MG63 (cell line): ENCODE data around the gene TIMM44. TPM values are rescaled to one million over a fixed set of nuclear protein-coding genes. Genes with fewer than 3 reads are reported as not detected.

ENCODE experiments used
- DNase-seq: peaks from one replicate; pipeline ENCODE4 v3.0.0-alpha.2; 2020
- H3K27me3 ChIP-seq: fragments of 250-450 bp; sonication (Bioruptor Pico); 2 replicates; pipeline ENCODE4 v1.5.1; 2020; ENCODE audit warnings: mild to moderate bottlenecking, moderate library complexity
- H3K36me3 ChIP-seq: fragments of 250-450 bp; sonication (Bioruptor Pico); 2 replicates; pipeline ENCODE4 v1.5.1; 2020; ENCODE audit warnings: mild to moderate bottlenecking, moderate library complexity
- H3K4me3 ChIP-seq: fragments of 250-450 bp; sonication (Bioruptor Pico); 2 replicates; pipeline ENCODE4 v1.5.1; 2020; ENCODE audit warnings: mild to moderate bottlenecking, moderate library complexity
- H3K9me3 ChIP-seq: fragments of 250-450 bp; sonication (Bioruptor Pico); 2 replicates; pipeline ENCODE4 v1.5.1; 2020; ENCODE audit warnings: mild to moderate bottlenecking, moderate library complexity
- total RNA-seq: library from RNA; depleted of rRNA; stranded (reverse); fragments of >200 nt; shearing (Covaris generic); gene quantifications from 2 replicates; pipeline ENCODE4 v1.2.3, GENCODE V29; 2014; ENCODE audit warnings: low replicate concordance

TIMM44 gene
- total RNA-seq, 1 experiment from 2014 or later: 210 TPM

DNA sequence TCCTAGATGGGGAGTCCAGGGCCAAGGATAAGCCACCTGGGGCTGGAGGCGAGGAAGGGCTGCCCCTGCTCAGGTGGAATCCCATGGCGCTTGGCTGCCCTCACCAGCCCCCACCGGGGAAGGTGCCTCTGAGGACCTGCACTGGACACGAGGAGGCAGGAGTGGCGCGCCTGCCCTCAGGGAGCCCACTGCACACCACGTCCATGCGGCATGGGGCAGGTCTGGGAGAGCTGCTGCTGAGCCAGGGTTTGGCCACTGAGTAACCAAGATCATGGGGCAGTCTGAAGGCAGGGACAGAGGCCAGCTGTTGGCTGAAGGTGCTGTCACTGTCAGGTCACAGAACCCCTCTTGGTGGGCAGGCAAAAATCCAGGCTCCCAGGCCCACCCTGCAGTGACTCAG is 36.1 kb upstream of the TIMM44 start:
- Histone ChIP-seq H3K9me3 (no peaks in the 10 kb centered on the region), H3K4me3 (no peak overlapping the region), H3K36me3 (peaks cover 97% of the 10 kb centered on the region), H3K27me3 (no peaks in the 10 kb centered on the region)
- DNase-seq: no peak

DNA sequence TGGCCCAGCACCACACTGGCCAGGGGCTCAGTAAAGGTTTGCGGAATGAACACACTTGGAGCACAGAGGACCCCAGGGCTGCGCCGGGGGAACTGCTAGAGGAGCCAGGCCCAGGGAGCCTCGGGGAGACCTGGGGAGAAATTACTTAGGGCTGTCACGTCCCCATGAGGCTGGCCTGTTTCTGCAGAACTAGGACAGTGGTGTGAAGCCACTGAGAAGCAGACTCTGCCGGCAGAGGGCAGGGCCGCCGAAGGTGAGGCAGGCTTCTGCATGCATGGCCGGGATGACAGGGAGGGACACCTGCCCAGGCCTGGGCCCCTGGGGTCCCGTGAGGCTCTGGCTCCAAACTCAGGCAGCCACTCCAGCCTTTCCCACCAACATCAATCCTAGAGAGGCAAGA is 35.5 kb upstream of the TIMM44 start:
- H3K27me3 ChIP-seq: no peaks in the 10 kb centered on the region
- H3K4me3 ChIP-seq: no peak overlapping the region
- peaks cover 97% of the 10 kb centered on the region for H3K36me3 ChIP-seq
- DNase-seq: no peak
- no peaks in the 10 kb centered on the region for H3K9me3 ChIP-seq

DNA sequence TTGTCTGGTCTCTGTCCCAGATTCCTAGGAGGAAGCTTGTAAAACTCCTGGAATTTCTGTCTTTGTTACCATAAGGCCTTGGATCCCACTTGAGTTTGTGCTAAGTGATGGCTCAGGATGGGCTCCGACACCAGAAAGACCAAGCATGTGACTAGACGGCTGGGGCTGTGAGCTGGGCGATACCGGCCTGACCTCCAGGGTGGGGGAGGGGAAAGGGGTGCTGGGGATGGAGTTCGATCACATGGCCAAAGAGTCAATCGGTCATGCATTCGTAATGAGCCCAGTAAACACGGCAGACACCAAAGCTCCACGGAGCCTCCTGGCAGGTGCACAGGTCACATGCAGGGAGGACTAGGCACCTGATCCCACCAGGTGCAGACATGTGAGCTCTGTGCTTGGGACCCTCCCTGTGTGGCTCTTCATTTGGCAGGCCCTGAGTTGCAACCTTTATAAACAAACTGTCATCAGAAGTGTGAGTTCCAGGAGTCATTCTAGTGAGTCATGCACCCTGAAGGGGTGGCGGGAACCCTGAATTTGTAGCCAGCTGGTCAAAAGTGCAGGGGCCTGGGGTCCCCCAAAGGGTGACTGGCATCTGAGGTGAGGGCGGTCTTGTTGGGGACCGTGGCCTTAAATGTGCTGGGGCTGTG is 34.8 kb upstream of the TIMM44 start:
- peaks cover 97% of the 10 kb centered on the region for H3K36me3 ChIP-seq
- DNase-seq: no peak

DNA sequence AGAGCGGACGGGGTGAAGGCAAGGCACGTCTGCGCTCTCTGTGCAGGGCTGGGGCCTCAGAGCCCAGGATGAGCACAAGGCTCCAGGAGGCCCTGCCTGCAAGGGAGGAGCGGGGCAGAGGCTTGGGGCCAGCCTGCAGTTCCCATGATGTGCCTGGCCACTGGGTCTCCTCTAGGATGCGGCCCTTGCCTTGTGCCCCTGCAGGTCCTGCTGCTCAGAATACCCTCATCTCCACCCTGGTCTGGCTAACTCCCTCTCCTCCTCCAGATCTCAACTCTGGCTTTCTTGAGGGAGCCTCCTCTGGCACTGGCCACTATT is 34.2 kb upstream of the TIMM44 start:
- peaks cover 97% of the 10 kb centered on the region for H3K36me3 ChIP-seq
- no peak for DNase-seq
- H3K27me3 ChIP-seq: no peaks in the 10 kb centered on the region
- H3K4me3 ChIP-seq: no peak overlapping the region
- H3K9me3 ChIP-seq: no peaks in the 10 kb centered on the region

More for the DNA sequence above, 34.8 kb upstream of the TIMM44 start:
- Histone ChIP-seq H3K9me3 (no peaks in the 10 kb centered on the region), H3K27me3 (no peaks in the 10 kb centered on the region), H3K4me3 (no peak overlapping the region)

DNA sequence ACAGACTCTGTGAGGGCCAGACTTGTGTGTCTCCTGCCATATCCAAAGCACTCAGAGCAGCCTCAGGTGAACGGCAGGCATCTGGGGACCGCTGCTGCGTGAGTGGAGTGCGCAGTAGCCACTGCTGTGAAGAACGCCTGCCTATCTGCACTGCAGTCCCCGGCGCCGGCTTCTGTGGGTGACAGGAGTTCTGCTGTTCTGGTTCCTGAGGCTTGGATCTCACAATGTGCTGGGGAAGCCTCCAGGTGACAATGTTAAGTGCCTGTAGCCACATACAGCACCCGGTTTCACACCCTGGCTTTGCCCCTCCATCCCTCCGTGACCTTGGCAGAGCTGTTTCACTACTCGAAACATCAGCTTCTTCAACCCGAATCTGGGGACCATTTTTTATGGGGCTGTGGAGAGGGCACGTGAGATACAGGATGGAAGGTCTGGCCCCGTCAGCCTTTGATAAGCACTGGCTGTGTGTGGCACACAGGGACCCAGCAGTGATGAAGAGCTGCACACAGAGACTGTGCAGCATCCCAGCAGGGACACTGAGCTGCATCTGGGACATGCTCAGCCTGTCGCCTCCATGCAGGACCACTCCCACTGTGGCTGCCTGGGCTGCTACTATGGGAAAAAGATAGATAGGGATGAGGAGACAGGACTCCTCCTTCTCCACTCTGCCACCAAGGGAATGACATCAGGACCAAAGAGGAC is 33.7 kb upstream of the TIMM44 start:
- no peak for DNase-seq
- no peak overlapping the region for H3K4me3 ChIP-seq
- no peaks in the 10 kb centered on the region for H3K9me3 ChIP-seq
- H3K36me3 ChIP-seq: peaks cover 95% of the 10 kb centered on the region
- no peaks in the 10 kb centered on the region for H3K27me3 ChIP-seq

DNA sequence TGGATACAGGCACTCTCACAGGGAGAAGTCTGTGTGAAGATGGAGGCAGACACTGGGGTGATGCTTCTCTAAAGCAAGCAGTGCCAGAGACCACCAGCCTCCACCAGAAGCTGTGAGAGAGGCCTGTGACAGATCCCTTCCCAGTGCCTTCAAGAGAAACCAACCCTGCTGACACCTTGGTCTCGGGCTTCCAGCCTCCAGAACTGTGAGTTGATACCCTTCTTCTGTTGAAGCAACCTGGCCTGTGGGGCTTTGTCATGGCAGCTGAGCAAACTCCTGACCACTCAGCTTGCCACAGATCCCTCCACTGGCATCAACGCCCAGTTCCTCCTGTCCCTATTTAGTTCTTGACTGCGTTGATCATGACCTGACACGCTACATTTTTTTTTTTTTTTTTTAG is 33.0 kb upstream of the TIMM44 start:
- no peak for DNase-seq
- no peaks in the 10 kb centered on the region for H3K27me3 ChIP-seq
- H3K36me3 ChIP-seq: peaks cover 95% of the 10 kb centered on the region

DNA sequence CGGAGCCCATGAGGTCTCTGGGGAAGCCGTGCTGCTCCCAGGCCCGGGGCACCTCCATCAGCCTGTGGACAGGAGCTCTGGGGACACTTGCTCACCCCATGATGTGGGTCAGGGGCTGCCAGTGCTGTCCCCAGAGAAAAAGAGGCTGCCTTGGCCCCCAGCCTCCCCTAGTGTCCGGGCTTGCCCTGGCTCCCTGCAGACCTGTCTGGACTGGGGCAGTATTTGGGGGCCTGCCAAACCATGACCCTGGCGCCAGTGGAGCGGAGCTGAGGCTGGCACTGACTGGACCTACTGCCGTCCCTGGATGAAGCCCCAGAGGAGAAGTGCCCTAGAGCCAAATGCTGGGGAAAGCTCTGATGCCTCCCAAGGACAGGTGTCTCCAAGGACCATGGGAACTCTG is 31.6 kb upstream of the TIMM44 start:
- Histone ChIP-seq H3K27me3 (no peaks in the 10 kb centered on the region), H3K36me3 (peaks cover 96% of the 10 kb centered on the region), H3K9me3 (no peaks in the 10 kb centered on the region), H3K4me3 (no peak overlapping the region)
- no peak for DNase-seq

More for the DNA sequence above, 33.0 kb upstream of the TIMM44 start:
- Histone ChIP-seq H3K9me3 (no peaks in the 10 kb centered on the region), H3K4me3 (no peak overlapping the region)

DNA sequence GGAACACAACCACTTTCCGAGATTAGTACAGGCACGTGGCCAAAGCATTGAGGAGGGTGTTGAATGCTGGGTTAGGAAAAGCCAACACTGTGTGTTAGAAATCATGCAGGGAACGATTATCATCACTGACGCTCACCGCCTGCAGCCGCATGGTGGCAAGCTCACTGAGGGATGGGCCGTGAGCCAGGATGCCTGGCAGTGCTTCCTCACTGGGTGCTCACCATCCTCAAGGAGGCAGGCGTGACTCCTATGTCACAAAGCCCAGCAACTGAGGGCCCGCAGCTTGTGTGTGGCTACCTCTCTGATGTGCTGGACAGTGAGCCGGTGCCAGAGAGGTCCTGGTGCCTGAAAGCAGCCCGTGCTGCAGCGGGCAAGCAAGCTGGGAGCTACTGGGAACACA is 30.4 kb upstream of the TIMM44 start:
- peaks cover 96% of the 10 kb centered on the region for H3K36me3 ChIP-seq
- H3K4me3 ChIP-seq: no peak overlapping the region
- H3K27me3 ChIP-seq: no peaks in the 10 kb centered on the region
- no peak for DNase-seq
- no peaks in the 10 kb centered on the region for H3K9me3 ChIP-seq

DNA sequence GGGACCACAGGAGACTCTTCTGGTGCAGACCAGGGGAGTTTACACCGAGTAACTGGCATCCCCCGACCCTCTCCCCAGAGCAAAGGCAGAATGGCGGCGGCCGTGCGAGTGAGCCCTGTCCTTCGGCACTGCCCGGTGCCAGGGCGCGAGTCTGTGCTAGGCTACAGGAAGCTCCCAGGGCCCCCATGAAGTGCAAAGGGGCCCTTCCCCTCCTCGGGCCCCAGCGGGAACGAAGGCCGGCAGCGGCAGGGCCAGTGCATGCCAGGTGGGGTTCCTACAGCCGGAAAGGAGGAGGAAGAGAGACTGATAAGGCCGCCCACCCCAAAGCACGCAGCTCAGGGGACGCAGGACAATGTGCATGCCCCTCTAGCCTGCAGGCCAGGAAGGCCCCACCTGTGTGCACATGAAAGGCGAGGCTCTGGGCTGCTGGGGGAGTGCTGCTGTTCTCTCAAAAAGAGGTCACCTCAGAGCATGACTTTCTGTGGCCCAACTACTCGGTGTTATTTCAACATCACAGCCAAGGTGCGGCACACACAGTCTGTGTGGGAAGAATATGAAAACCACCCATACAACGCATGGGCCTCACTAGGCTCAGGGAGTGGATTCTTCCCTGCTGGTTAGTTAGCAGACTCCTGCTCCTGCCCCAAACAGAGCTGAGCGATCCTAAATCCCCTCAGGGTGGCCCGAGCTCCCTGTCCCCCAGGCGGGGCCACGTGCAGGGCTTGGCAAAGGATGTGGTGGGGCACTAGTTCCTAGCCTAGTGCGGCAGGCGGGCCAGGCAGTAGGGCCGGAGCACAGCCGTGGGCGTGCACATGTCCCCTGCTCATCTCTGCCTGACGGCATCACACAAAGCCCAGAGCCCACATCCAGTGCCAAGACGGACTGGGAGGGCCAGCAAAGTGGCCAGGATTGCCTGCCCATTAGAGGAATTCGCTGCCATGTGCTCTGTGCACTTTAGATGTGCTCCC is 28.4 kb upstream of the TIMM44 start:
- no peak for DNase-seq
- H3K27me3 ChIP-seq: no peaks in the 10 kb centered on the region
- peaks cover 95% of the 10 kb centered on the region for H3K36me3 ChIP-seq

DNA sequence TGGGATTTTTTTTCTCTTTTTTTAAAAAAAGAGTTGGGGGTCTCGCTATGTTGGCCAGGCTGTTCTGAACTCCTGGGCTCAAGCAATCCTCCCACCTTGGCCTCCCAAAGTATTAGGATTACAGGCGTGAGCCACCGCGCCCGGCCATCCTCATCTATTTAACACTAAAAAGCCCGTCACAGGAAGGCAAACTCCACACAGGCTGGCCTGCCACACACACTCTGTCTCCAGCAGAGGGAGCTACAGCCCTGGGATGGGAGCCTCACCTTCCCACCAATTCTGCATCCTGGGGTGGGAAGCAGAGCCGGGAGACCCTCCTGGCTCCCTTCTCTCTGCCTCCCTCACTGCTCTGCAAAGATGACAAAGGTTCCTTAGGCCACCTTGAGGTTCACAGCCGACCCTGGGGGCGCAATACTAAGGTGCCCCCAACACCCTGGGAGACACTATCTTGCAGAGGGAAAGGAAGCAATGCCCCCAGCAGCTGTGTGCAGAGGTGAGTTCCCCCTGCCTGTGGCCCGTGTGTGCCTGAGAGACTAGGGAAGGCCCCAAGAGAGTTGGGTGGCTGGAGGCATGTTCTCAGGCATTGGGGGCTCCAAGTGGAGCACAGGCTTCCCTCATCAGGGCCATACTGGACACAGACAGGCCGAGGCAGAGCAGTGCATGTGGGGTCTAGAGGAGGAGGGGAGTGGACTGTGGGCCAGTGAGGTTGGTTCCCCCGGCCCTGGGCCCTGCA is 27.4 kb upstream of the TIMM44 start:
- Histone ChIP-seq H3K9me3 (no peaks in the 10 kb centered on the region), H3K36me3 (peaks cover 97% of the 10 kb centered on the region), H3K27me3 (no peaks in the 10 kb centered on the region), H3K4me3 (no peak overlapping the region)
- DNase-seq: peak; percentile 50

More for the DNA sequence above, 28.4 kb upstream of the TIMM44 start:
- H3K9me3 ChIP-seq: no peaks in the 10 kb centered on the region
- H3K4me3 ChIP-seq: no peak overlapping the region

DNA sequence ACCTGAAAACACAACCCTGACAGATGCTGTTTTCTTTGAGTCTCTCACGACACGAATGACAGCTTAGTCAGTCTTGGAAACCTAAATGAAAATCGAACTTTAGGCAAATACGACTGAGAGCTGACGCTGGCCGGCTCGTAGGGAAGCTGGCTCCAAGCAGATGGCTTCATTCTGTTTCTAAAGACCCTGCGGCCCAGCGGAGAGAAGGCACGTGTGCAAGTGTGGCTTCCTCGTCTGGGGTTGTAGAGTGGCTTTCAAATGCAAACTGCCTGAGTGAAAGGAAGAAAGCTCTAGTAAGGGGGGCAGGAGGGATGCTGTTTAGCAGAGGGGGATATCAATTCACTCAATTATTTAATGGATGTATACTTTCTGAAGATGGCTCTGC is 26.1 kb upstream of the TIMM44 start:
- Histone ChIP-seq H3K27me3 (no peaks in the 10 kb centered on the region), H3K9me3 (no peaks in the 10 kb centered on the region), H3K4me3 (no peak overlapping the region), H3K36me3 (peaks cover 96% of the 10 kb centered on the region)
- no peak for DNase-seq

DNA sequence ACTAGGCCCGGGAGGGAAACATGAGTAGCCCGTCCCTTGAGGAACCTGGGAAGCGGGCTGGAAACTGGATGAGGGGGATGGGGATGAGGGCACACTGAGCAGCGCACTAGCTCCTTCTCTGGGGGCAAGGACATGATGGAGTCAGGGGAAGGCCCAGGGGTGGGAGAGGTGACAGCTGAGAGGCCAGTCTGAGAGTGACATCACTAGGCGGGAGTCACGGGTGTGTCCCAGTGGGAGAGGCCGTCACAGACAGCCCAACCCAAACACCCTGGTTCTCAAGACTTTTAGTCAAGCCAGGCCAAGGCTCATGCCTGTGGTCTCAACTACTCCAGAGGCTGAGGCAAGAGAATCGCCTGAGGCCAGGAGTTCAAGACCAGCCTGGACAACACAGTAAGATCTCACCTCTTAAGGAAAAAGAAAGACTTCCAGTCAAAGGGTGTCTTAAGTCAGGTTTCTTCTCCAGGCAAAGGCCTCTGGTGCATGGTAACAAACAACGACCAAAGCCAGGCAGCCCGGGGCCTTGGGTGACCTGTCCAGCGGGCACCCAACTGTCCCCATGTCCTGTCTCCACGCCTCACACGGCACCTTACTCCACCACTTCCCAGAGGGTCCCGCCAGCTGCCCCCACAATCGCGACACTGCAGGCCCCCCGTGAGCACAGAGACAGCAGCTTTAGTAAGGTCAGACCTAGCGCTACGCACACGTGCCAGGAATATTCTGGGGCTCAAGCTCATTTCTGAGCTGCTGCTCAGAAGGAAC is 25.5 kb upstream of the TIMM44 start:
- Histone ChIP-seq H3K9me3 (no peaks in the 10 kb centered on the region), H3K27me3 (no peaks in the 10 kb centered on the region), H3K36me3 (peaks cover 96% of the 10 kb centered on the region), H3K4me3 (no peak overlapping the region)
- no peak for DNase-seq

DNA sequence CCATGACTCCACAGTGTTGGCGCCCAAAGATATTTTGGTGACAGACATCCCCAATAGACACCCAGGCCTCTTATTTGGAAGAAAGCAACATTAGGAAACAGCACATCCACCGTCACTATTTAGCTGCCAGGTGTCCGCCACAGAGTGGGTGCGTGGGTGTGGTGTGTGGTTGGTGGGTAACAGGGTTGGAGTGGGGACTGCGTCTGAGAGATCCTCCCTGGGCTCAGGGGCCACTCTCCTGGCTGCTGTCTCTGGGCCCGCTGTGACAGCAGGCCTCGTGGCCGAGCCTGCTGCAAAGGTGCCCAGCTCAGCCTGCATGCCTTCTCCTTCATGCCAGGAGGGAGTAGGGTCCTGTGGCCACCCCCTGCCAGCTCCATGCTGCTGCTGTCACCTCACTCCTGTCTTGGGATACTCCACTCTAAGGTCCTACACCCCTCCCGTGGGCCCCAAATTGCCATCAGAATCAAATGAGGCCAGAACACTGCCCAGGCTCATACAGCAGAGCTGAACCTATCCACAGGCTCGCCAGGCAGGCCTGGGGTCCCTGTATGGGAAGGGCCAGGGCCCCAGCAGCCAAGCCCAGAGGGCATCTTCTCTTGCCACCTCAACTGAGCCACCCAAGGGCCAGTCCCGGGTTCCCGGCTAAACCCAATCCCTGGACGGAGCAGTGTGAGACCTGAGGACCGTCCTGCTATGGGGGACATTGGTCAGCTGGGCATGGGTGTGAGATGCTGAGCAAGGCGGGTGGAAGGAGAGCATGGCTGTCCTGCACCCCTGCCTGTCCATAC is 24.7 kb upstream of the TIMM44 start:
- peaks cover 96% of the 10 kb centered on the region for H3K36me3 ChIP-seq
- H3K9me3 ChIP-seq: no peaks in the 10 kb centered on the region
- H3K27me3 ChIP-seq: no peaks in the 10 kb centered on the region
- H3K4me3 ChIP-seq: no peak overlapping the region
- DNase-seq: no peak

DNA sequence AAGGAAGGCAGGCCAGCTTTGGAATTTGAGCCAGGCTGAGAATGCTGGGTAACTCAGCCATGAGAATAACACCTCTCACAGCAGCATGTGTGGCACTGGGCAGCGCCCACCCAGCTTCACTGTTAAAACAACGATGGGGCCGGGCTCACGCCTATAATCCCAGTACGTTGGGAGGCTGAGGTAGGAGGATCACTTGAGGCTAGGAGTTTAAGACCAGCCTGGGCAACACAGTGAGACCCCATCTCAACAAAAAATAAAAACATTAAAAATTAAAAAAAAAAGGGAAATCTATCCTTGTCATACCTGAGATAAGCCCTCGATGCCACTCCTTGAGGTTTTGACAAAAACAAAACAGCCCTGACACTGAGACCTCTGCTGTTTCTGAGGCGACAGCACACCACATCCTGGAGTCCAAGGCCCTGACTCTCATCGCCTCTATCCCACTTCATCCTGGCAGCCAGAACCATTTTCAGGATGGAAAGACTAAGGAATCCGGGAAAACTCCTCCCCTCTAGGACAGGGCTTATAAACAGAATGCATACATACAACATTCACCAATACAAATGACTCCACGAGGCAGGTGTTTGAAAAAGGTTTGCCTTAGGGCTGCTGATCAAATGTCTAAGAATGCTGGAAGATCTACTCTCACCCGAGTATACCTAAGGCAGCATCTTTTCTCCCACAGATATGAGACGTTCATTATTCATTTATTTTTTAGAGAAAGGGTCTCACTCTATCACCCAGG is 22.6 kb upstream of the TIMM44 start:
- Histone ChIP-seq H3K4me3 (no peak overlapping the region), H3K27me3 (no peaks in the 10 kb centered on the region), H3K36me3 (peaks cover 96% of the 10 kb centered on the region), H3K9me3 (no peaks in the 10 kb centered on the region)
- DNase-seq: no peak

DNA sequence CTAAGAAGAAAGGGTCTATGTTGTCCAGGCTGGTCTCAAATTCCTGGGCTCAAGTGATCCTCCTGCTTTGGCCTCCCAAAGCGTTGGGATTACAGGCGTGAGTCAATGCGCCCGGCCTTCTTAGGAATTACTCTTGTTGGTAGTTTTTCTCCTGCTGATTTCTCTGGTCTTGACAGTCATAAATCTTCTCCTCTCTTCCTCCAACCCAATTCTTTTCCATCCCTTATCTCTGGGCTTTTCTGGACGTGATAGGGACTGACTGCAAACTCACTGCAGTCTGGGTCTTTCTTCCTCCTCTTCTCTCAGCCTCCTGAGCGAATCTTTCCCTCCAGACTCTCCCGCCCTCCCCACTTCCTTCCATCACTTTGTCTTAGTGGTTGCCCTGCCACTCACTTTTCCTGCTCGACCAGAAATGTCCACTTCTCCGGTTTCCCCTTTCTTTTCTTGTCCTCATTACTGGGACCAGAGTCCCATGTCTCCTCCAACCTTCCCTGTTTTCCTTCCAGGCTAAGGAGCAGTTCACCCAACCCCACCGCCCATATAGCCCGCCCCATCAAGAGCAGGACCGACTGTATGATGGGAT is 21.9 kb upstream of the TIMM44 start:
- Histone ChIP-seq H3K27me3 (no peaks in the 10 kb centered on the region), H3K9me3 (no peaks in the 10 kb centered on the region), H3K36me3 (peaks cover 96% of the 10 kb centered on the region)

More for the DNA sequence above, 21.9 kb upstream of the TIMM44 start:
- DNase-seq: no peak
- H3K4me3 ChIP-seq: no peak overlapping the region
